WI38 (cell line): ENCODE data around the gene EDRF1.

Source experiments
- H3K4me3 ChIP-seq: 2 replicates; pipeline ENCODE4 v1.5.1; 2011; ENCODE audit warnings: low read depth, mild to moderate bottlenecking, control low read depth, low read length
- TF ChIP-seq, protein P1 (sequence below): IDR thresholded peaks from 2 replicates; pipeline ENCODE4 v1.5.1; 2012; ENCODE audit warnings: low read depth, mild to moderate bottlenecking, control low read depth, low read length

The EDRF1 gene

DNA sequence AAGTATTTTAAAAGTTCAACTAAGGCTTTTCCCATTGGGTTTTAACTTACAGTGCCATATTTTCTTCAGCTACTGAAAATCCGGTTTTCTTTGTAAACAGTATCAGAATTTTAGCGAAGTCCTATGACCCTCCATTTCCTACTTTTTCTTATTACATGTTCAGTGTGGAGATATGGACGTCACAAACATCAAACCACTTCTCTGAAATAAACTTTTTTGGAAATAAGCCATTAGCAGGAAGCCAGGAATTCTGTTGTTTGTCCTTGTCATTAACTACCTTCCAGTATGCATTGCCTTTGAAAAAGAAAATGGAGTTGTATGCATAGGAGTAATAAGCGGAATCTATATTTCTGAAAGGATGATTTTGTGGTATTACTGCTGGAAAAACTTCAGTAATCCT, 47.0 kb downstream of the EDRF1 start:
- no peak overlapping the region for H3K4me3 ChIP-seq
- TF ChIP-seq, protein P1, sequence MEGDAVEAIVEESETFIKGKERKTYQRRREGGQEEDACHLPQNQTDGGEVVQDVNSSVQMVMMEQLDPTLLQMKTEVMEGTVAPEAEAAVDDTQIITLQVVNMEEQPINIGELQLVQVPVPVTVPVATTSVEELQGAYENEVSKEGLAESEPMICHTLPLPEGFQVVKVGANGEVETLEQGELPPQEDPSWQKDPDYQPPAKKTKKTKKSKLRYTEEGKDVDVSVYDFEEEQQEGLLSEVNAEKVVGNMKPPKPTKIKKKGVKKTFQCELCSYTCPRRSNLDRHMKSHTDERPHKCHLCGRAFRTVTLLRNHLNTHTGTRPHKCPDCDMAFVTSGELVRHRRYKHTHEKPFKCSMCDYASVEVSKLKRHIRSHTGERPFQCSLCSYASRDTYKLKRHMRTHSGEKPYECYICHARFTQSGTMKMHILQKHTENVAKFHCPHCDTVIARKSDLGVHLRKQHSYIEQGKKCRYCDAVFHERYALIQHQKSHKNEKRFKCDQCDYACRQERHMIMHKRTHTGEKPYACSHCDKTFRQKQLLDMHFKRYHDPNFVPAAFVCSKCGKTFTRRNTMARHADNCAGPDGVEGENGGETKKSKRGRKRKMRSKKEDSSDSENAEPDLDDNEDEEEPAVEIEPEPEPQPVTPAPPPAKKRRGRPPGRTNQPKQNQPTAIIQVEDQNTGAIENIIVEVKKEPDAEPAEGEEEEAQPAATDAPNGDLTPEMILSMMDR: no peak

DNA sequence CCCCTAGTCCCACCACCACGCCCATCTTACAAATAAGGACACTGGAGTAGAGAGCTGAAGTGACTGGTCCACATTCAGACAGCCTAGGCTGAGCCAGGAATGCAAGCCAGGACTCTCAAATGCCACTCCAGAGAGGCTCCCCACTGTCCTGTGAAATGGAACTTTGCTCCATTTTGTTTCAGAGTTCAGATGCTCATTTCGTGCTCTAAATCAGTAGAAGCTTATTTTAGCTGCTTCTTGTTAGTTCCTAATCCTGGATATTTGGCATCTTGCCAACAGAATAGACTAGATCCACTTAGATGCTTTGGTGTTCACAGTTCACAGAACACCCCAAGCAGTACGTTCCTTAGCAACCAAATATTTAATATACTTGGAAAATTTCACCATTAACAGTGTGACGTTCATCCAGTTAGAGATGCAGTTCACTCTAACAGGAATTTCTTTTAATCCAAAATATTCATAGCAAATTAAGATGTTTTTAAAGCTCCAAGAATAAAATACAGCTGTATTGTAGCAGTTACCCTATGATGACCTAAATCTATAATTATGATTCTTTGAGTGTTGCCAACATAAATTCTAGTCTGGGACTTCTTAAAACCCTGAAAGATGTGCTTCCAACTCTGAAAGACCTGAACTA, 48.8 kb downstream of the EDRF1 start:
- TF ChIP-seq, protein P1: no peak
- no peak overlapping the region for H3K4me3 ChIP-seq

DNA sequence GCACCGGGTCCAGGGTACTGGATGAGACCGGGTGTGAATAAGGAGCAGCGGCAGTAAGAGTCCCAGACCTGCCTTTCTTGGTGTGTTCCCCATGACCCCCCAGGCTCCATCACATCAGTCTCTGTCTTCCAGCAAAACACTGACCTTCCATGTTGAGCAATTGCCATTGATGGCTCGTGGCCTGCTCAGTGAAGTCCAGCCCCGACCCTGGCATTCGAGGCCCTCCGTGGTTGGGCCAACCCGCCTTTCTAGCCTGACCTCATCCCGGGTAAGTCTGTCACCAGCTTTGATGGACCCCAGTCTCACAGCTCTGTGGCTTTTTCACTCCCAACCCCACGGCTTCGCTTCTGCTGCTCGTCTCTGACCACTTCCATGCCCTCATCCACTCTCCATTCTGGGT, 49.7 kb downstream of the EDRF1 start:
- TF ChIP-seq, protein P1: no peak
- H3K4me3 ChIP-seq: no peak overlapping the region

DNA sequence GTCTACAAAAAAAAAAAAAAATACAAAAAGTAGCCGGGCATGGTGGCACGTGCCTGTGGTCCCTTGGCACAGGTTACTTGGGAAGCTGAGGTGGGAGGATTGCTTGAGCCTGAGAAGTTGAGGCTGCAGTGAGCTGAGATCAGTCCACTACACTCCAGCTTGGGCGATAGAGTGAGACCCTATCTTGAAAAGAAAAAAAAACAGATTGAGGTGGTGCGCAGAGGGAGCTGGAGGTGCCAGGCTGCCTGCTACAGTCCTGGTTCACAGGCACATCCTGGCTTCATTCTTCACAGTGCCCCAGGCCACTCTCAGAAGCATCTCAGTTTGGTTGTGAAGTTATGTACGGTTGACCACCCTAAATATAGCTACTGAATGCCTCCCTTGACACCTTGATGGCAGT, 51.3 kb downstream of the EDRF1 start:
- TF ChIP-seq, protein P1: no peak
- H3K4me3 ChIP-seq: no peak overlapping the region

DNA sequence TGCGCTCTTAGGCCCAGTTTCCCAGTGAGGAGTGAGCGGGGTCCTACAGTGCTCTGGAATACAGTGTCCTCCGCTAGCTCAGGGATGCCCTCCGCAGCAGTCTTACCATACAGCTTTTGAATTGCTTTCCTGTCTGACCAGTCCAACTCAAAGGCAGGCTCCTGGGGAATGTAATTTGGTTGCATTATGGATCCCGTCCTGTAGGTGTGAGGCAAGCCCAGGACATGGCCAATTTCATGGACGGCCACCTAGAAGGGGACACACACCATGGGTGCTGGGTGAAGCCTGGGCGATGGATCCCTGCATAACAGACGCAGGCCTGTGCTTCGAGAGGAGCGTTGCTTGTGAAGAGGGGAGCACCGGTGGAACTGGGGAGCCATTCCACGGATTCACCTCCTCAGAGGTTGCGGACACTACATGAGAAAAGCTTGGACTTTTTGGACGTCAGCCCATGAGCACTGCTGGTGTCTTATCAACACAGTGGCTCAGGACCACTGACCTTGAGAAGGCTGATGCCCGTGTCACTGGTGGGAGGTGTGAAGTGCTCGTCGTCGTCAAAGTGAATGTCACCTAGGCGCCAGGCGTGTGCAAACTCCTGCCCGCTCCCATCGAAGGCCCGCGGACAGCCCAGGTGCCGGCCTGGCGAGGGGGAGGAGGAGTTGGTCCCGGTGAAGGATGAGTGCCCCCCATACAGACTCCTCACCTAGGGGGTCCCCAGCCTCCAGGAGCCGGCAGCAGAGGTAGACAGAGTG, 52.8 kb downstream of the EDRF1 start:
- TF ChIP-seq, protein P1: no peak
- H3K4me3 ChIP-seq: no peak overlapping the region

DNA sequence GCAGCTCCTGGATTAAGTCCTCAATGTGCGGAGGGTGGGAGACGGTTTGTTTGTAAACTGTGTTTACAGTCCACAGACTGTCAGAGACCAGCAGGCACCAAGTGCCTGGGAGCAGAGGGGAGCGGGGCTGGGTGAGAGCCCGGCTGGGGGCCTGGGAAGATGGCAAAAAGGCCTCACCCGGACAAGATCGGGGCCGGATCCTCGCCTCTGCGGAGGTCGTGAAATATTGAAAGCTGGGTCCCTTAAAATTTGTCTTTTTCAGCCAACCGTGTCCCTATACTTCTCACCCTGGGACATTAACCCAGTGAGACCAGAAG, 53.3 kb downstream of the EDRF1 start:
- no peak overlapping the region for H3K4me3 ChIP-seq
- TF ChIP-seq, protein P1: no peak

DNA sequence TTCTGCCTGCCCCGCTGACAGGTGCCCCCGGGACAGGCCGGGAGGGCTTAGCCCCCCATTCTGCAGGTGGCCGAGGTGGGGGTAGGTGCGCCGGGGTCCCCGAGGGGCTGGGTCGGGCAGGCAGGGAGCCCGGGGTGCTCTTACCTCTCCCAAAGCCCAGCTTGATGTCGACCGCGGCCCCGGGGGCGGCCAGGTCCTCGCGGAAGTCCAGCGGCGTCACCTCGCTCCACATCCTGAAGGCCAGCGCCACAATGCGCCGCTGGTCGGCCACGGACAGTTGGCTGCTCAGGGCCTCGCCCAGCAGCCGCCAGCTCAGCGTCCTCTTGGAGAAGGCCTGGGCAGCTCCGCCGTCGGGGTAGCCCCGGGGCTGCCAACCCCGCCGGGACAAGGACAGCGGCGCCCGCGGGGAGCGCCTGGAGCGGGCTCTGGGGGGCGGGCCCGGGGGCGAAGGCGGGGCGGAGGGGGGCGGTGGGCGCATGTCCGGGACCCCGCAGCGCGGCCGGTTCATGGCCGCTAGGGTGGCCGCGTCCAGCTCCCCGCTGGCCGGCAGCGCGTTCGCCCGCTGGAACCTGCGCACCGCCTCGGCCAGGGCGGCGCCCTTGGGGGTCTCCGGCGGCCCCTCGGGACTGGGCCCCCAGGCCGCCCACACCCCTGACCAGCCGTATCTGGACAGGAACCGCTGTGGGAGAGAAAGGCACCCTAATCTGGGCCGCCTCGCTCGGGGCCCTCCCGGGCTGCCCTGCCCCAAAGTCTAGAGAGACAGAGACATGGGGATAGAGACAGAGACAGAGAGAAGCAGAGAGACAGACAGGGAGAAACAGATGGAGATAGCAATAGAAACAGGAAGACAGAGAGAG, 54.4 kb downstream of the EDRF1 start:
- TF ChIP-seq, protein P1: no peak
- no peak overlapping the region for H3K4me3 ChIP-seq
